A673 (cell line): ENCODE results near the gene STEAP3. TPM values are rescaled to one million over a fixed set of nuclear protein-coding genes. Genes with fewer than 3 reads are reported as not detected.

Source experiments
- BruUV-seq: library from RNA; stranded (reverse); fragments of 400-500 nt; replicated peaks from 2 replicates; lab custom pipeline; 2021; lab: Mats Ljungman, UMichigan
- CTCF ChIA-PET: fragments of 300-600 bp; sonication (Branson Sonifier 250); formaldehyde crosslinking; loops from one replicate; lab custom pipeline; 2022; ENCODE audit warnings: antibody characterized with exemption; lab: Charles Lee
- POLR2A ChIA-PET: fragments of 300-600 bp; sonication (Branson Sonifier 250); formaldehyde crosslinking; loops from one replicate; lab custom pipeline; 2022; ENCODE audit warnings: antibody characterized with exemption; ENCODE audit not compliant: low non-redundant PET; lab: Charles Lee
- DNase-seq: peaks from one replicate; pipeline ENCODE4 v3.0.0-alpha.2; 2015; ENCODE audit warnings: low spot score
- H3K27ac ChIP-seq: fragments of 200-600 bp; sonication (generic); 2 replicates; pipeline ENCODE4 v1.5.1; 2016; ENCODE audit warnings: mixed run types, low read depth, mild to moderate bottlenecking, mixed read lengths, antibody characterized with exemption, low read length; ENCODE audit not compliant: poor library complexity, severe bottlenecking
- H3K27me3 ChIP-seq: fragments of 200-600 bp; sonication (generic); replicated peaks from 2 replicates; pipeline ENCODE4 v1.6.1; 2017; ENCODE audit warnings: mixed run types, low read depth, mild to moderate bottlenecking, mixed read lengths, antibody characterized with exemption, low read length; ENCODE audit not compliant: insufficient read depth, poor library complexity
- H3K36me3 ChIP-seq: fragments of 200-600 bp; sonication (generic); 2 replicates; pipeline ENCODE4 v1.6.1; 2016; ENCODE audit warnings: mixed run types, mild to moderate bottlenecking, mixed read lengths, antibody characterized with exemption, low read length; ENCODE audit not compliant: insufficient read depth, poor library complexity, severe bottlenecking
- H3K4me1 ChIP-seq: fragments of 200-600 bp; sonication (generic); 2 replicates; pipeline ENCODE4 v1.6.1; 2017; ENCODE audit warnings: mixed run types, mild to moderate bottlenecking, mixed read lengths, antibody characterized with exemption, low read length; ENCODE audit not compliant: insufficient read depth, poor library complexity, severe bottlenecking
- H3K4me3 ChIP-seq: fragments of 200-600 bp; sonication (generic); 2 replicates; pipeline ENCODE4 v1.5.1; 2016; ENCODE audit warnings: low read depth, mixed run types, mild to moderate bottlenecking, mixed read lengths, low read length; ENCODE audit not compliant: poor library complexity, severe bottlenecking
- H3K9me3 ChIP-seq: fragments of 200-600 bp; sonication (generic); 2 replicates; pipeline ENCODE4 v1.6.1; 2016; ENCODE audit warnings: mixed run types, low read depth, mild to moderate bottlenecking, mixed read lengths, antibody characterized with exemption, low read length; ENCODE audit not compliant: poor library complexity, severe bottlenecking
- CTCF ChIP-seq: fragments of 300-800, 200-600 bp; sonication (generic); conservative IDR thresholded peaks from 2 replicates; pipeline ENCODE4 v1.5.1; 2017; ENCODE audit warnings: low read depth, mild to moderate bottlenecking, antibody characterized with exemption, low read length, moderate library complexity, mixed read lengths
- EZH2 ChIP-seq: fragments of 200-600 bp; sonication (generic); IDR thresholded peaks from 2 replicates; pipeline ENCODE4 v1.6.1; 2017; ENCODE audit warnings: borderline replicate concordance, low read depth, mild to moderate bottlenecking, mixed read lengths, antibody characterized with exemption, low read length; ENCODE audit not compliant: poor library complexity, severe bottlenecking
- intact Hi-C: fragments of 100-400 bp; cut with micrococcal nuclease; formaldehyde crosslinking; loops from one replicate; pipeline ENCODE4 v1.10.0; 2022; ENCODE audit not compliant: unreplicated experiment
- total RNA-seq: library from RNA; stranded (reverse); gene quantifications from 2 replicates; pipeline ENCODE4 v1.2.3, GENCODE V29; 2021

The STEAP3 gene
- total RNA-seq, 1 experiment from 2014 or later: 20.3 TPM

GRCh38 chr2:119308793-119309330 is 85.2 kb downstream of the STEAP3 start:
- POLR2A ChIA-PET: no interaction called here
- no peaks in the 10 kb centered on the region for H3K9me3 ChIP-seq
- TF ChIP-seq CTCF (no peak), EZH2 (no peak)
- H3K4me3 ChIP-seq: no peak overlapping the region
- no peak overlapping the region for H3K27ac ChIP-seq
- DNase-seq: no peak
- intact Hi-C loops: no loop called here
- H3K27me3 ChIP-seq: no peaks in the 10 kb centered on the region
- H3K36me3 ChIP-seq: no peaks in the 10 kb centered on the region
- CTCF ChIA-PET: interaction anchor here (1.6 kb wide), 1 partner anchor 427 kb away, joined by 5 read pairs; no protein-coding TSS in a partner anchor
- BruUV-seq: no TSS peak
- peaks cover 12% of the 10 kb centered on the region for H3K4me1 ChIP-seq

- Histone ChIP-seq H3K27me3 (no peaks in the 10 kb centered on the region), H3K4me1 (no peaks in the 10 kb centered on the region), H3K9me3 (no peaks in the 10 kb centered on the region), H3K4me3 (no peak overlapping the region), H3K27ac (no peak overlapping the region), H3K36me3 (no peaks in the 10 kb centered on the region)
- peak; percentile 21 for DNase-seq
- POLR2A ChIA-PET: no interaction called here
- BruUV-seq: no TSS peak
- CTCF ChIA-PET: interaction anchor here (0.6 to 1.0 kb wide), 3 partner anchors 165 to 430 kb away, joined by 3 to 7 read pairs (median 5); no protein-coding TSS in a partner anchor
- intact Hi-C loops: loop anchor here (1.0 to 10.0 kb wide), 3 partner anchors 294 to 429 kb away; no protein-coding TSS in a partner anchor
- TF ChIP-seq CTCF (0 out of 2 replicates have a peak, but pooled peaks have one; percentile 12), EZH2 (no peak)
These were observed 87.7 kb downstream of the STEAP3 start for GRCh38 chr2:119311371-119311770.

GRCh38 chr2:119311831-119312230 is 88.2 kb downstream of the STEAP3 start:
- ChIA-PET CTCF (interaction anchor here (0.6 to 0.9 kb wide), 2 partner anchors 165 to 221 kb away, joined by 3 to 5 read pairs; no protein-coding TSS in a partner anchor), POLR2A (no interaction called here)
- TF ChIP-seq EZH2: no peak
- TF ChIP-seq CTCF: no peak
- intact Hi-C loops: loop anchor here (1.0 to 10.0 kb wide), 3 partner anchors 295 to 430 kb away; no protein-coding TSS in a partner anchor
- Histone ChIP-seq H3K27me3 (no peaks in the 10 kb centered on the region), H3K4me3 (no peak overlapping the region), H3K9me3 (no peaks in the 10 kb centered on the region), H3K4me1 (no peaks in the 10 kb centered on the region), H3K27ac (no peak overlapping the region), H3K36me3 (no peaks in the 10 kb centered on the region)
- no TSS peak for BruUV-seq
- no peak for DNase-seq

Other genes with a start within 250 kb of the STEAP3 start
- 0.98 and 1.5 TPM in 2 replicates for gene C1QL2, start 65.1 kb upstream of the STEAP3 start, total RNA-seq
- gene C2orf76, start 143.0 kb downstream of the STEAP3 start, total RNA-seq: 11.1 and 13.4 TPM in 2 replicates
- gene DBI, start 143.1 kb downstream of the STEAP3 start, total RNA-seq: 215 and 230 TPM in 2 replicates
- 13.8 and 15.4 TPM in 2 replicates for gene TMEM37, start 208.0 kb downstream of the STEAP3 start, total RNA-seq